HEK293 (cell line): ENCODE measurements around the gene KLHL29.

ENCODE experiments used
- CTCF ChIA-PET: fragments of 350-600 bp; formaldehyde crosslinking; extraction: SDS; loops from one replicate; lab custom pipeline; 2021; ENCODE audit warnings: antibody characterized with exemption; lab: Yijun Ruan, JAX
- POLR2A ChIA-PET: fragments of 300-600 bp; formaldehyde crosslinking; extraction: SDS; loops from one replicate; lab custom pipeline; 2020; ENCODE audit warnings: antibody characterized with exemption, inconsistent platforms; lab: Yijun Ruan, JAX
- H3K27ac ChIP-seq: fragments of 200-500 bp; sonication (Bioruptor generic); 2 replicates; pipeline ENCODE4 v1.5.1; 2014; ENCODE audit warnings: low read depth, low read length, control low read depth, inconsistent platforms; ENCODE audit errors: extremely low read depth
- H3K36me3 ChIP-seq, 2 experiments: fragments of 200-500 bp in 1 of 2; sonication (Bioruptor generic) in 1 of 2; 1 replicate in 1 of 2; 2 replicates in 1 of 2; pipeline ENCODE4 v1.5.1; 2014 to 2017; ENCODE audit warnings: inconsistent platforms in 2 of 2, low read length in 2 of 2; ENCODE audit not compliant: control insufficient read depth in 2 of 2, insufficient read depth in 1 of 2
- H3K4me1 ChIP-seq: fragments of 200-500 bp; sonication (Bioruptor generic); 2 replicates; pipeline ENCODE4 v1.5.1; 2014; ENCODE audit warnings: mild to moderate bottlenecking, low read length, inconsistent platforms; ENCODE audit not compliant: control insufficient read depth, insufficient read depth
- H3K4me3 ChIP-seq: 2 replicates; pipeline ENCODE4 v1.5.1; 2011; ENCODE audit warnings: low read depth, mild to moderate bottlenecking, control low read depth, low read length, moderate library complexity
- H3K9me3 ChIP-seq: fragments of 200-500 bp; sonication (Bioruptor generic); 2 replicates; pipeline ENCODE4 v1.5.1; 2014; ENCODE audit warnings: low read depth, low read length, inconsistent platforms; ENCODE audit not compliant: control insufficient read depth, insufficient read depth
- AEBP2 ChIP-seq: fragments of 450-650 bp; formaldehyde crosslinking; IDR thresholded peaks from 2 replicates; pipeline ENCODE4 v1.5.1; 2016; ENCODE audit warnings: missing biosample characterization, missing genetic modification characterization, borderline replicate concordance
- ATF2 ChIP-seq: fragments of 450-650 bp; formaldehyde crosslinking; IDR thresholded peaks from 2 replicates; pipeline ENCODE4 v1.5.1; 2016; ENCODE audit warnings: missing biosample characterization, missing genetic modification characterization, low read depth
- ELK4 ChIP-seq: IDR thresholded peaks from 2 replicates; pipeline ENCODE4 v1.6.1; 2011; ENCODE audit warnings: mild to moderate bottlenecking, low read depth, low read length, borderline replicate concordance
- KLF17 ChIP-seq: fragments of 450-650 bp; formaldehyde crosslinking; IDR thresholded peaks from 2 replicates; pipeline ENCODE4 v1.5.1; 2016; ENCODE audit warnings: missing biosample characterization, missing genetic modification characterization
- PBX3 ChIP-seq: sonication (generic); formaldehyde crosslinking; IDR thresholded peaks from 2 replicates; pipeline ENCODE4 v1.8.1; 2022; ENCODE audit warnings: mild to moderate bottlenecking, moderate library complexity, missing genetic modification reagents
- PRDM10 ChIP-seq: fragments of 450-650 bp; formaldehyde crosslinking; IDR thresholded peaks from 2 replicates; pipeline ENCODE4 v1.5.1; 2016; ENCODE audit warnings: missing biosample characterization, missing genetic modification characterization
- TRIM28 ChIP-seq: IDR thresholded peaks from 2 replicates; pipeline ENCODE4 v1.6.1; 2011; ENCODE audit warnings: low read length, control low read depth, borderline replicate concordance
- ZIC2 ChIP-seq: fragments of 450-650 bp; formaldehyde crosslinking; IDR thresholded peaks from 2 replicates; pipeline ENCODE4 v1.5.1; 2016; ENCODE audit warnings: missing biosample characterization, missing genetic modification characterization
- ZNF114 ChIP-seq: fragments of 450-650 bp; formaldehyde crosslinking; IDR thresholded peaks from 2 replicates; pipeline ENCODE4 v1.5.0; 2017; ENCODE audit warnings: missing biosample characterization, missing genetic modification characterization
- ZNF175 ChIP-seq: fragments of 450-650 bp; formaldehyde crosslinking; IDR thresholded peaks from 2 replicates; pipeline ENCODE4 v1.5.1; 2016; ENCODE audit warnings: missing biosample characterization, missing genetic modification characterization
- ZNF202 ChIP-seq: fragments of 450-650 bp; formaldehyde crosslinking; IDR thresholded peaks from 2 replicates; pipeline ENCODE4 v1.5.1; 2016; ENCODE audit warnings: missing biosample characterization, missing genetic modification characterization, borderline replicate concordance
- ZNF223 ChIP-seq: fragments of 450-650 bp; formaldehyde crosslinking; IDR thresholded peaks from 2 replicates; pipeline ENCODE4 v1.5.1; 2016; ENCODE audit warnings: missing biosample characterization, missing genetic modification characterization
- ZNF26 ChIP-seq: fragments of 450-650 bp; formaldehyde crosslinking; IDR thresholded peaks from 2 replicates; pipeline ENCODE4 v1.5.1; 2016; ENCODE audit warnings: missing biosample characterization, missing genetic modification characterization
- ZNF341 ChIP-seq: fragments of 450-650 bp; formaldehyde crosslinking; IDR thresholded peaks from 2 replicates; pipeline ENCODE4; 2016; ENCODE audit warnings: low read depth, missing biosample characterization, missing genetic modification characterization
- ZNF350 ChIP-seq: fragments of 450-650 bp; formaldehyde crosslinking; IDR thresholded peaks from 2 replicates; pipeline ENCODE4 v1.5.0; 2017; ENCODE audit warnings: missing biosample characterization, mild to moderate bottlenecking, missing genetic modification characterization
- ZNF423 ChIP-seq: fragments of 450-650 bp; formaldehyde crosslinking; IDR thresholded peaks from 2 replicates; pipeline ENCODE4 v1.5.1; 2016; ENCODE audit warnings: missing biosample characterization, missing genetic modification characterization
- ZNF521 ChIP-seq: fragments of 450-650 bp; formaldehyde crosslinking; IDR thresholded peaks from 2 replicates; pipeline ENCODE4 v1.5.1; 2017; ENCODE audit warnings: missing biosample characterization, mild to moderate bottlenecking, missing genetic modification characterization
- ZNF639 ChIP-seq: fragments of 450-650 bp; formaldehyde crosslinking; IDR thresholded peaks from 2 replicates; pipeline ENCODE4 v1.5.1; 2016; ENCODE audit warnings: missing biosample characterization, missing genetic modification characterization
- ZNF837 ChIP-seq: fragments of 450-650 bp; formaldehyde crosslinking; IDR thresholded peaks from 2 replicates; pipeline ENCODE4 v1.5.1; 2016; ENCODE audit warnings: missing biosample characterization, missing genetic modification characterization
- ZSCAN30 ChIP-seq: fragments of 450-650 bp; IDR thresholded peaks from 2 replicates; pipeline ENCODE4 v1.5.1; 2018; ENCODE audit warnings: missing biosample characterization, mild to moderate bottlenecking, missing genetic modification characterization, moderate library complexity
- ZSCAN4 ChIP-seq: fragments of 450-650 bp; formaldehyde crosslinking; IDR thresholded peaks from 2 replicates; pipeline ENCODE4 v1.5.1; 2017; ENCODE audit warnings: missing biosample characterization, missing genetic modification characterization

Gene KLHL29

GRCh38 chr2:23549051-23549450 lies 164.1 kb downstream of the KLHL29 start (continued):
- TF ChIP-seq ZNF26 (no peak), ZNF341 (tag by site-specific recombination) (peak; percentile 66), ZNF223 (tag by site-specific recombination) (no peak), ATF2 (tag by site-specific recombination) (no peak), ZSCAN30 (tag by site-specific recombination) (peak; percentile 39; the same call in 1 of the 2 replicates), ZSCAN4 (no peak), ZNF837 (tag by site-specific recombination) (no peak), KLF17 (tag by site-specific recombination) (no peak), ZNF423 (tag by site-specific recombination) (peak; percentile 67), PRDM10 (tag by site-specific recombination) (0 out of 2 replicates have a peak, but pooled peaks have one; percentile 30)

- POLR2A ChIA-PET, result no interaction called here
- CTCF ChIA-PET, result no interaction called here
- no peak overlapping the region for H3K4me3 ChIP-seq
- no peak overlapping the region; the same call in 1 of the 2 replicates for H3K27ac ChIP-seq
- H3K4me1 ChIP-seq, result peaks cover 13% of the 10 kb centered on the region
- no peaks in the 10 kb centered on the region for H3K36me3 ChIP-seq
- no peaks in the 10 kb centered on the region for H3K9me3 ChIP-seq
- TF ChIP-seq ZNF341 (tag by site-specific recombination), result peak; percentile 97
- TF ChIP-seq ZNF423 (tag by site-specific recombination), result peak; percentile 50; the same call in 1 of the 2 replicates
- no peak for TF ChIP-seq ZNF350 (tag by site-specific recombination)
- TF ChIP-seq AEBP2 (tag by site-specific recombination), result no peak
- TF ChIP-seq PBX3, result no peak
- no peak for TF ChIP-seq ZNF521
- TF ChIP-seq ZNF114 (tag by site-specific recombination), result no peak
- TF ChIP-seq ZIC2 (tag by site-specific recombination), result peak; percentile 91
- TF ChIP-seq ELK4, result no peak
- no peak for TF ChIP-seq ZNF639 (tag by site-specific recombination)
- no peak for TF ChIP-seq ZNF175 (tag by site-specific recombination)
- TF ChIP-seq ZNF202 (tag by site-specific recombination), result no peak
- TF ChIP-seq TRIM28, result no peak
Observed at GRCh38 chr2:23549821-23550530, 165.0 kb downstream of the KLHL29 start.
